ENCODE results near the gene SPRYD3. TPM values are rescaled to one million over a fixed set of nuclear protein-coding genes. Genes with fewer than 3 reads are reported as not detected.

Gene SPRYD3
- total RNA-seq, 1 experiment from 2014 or later = 47.5 TPM

DNA sequence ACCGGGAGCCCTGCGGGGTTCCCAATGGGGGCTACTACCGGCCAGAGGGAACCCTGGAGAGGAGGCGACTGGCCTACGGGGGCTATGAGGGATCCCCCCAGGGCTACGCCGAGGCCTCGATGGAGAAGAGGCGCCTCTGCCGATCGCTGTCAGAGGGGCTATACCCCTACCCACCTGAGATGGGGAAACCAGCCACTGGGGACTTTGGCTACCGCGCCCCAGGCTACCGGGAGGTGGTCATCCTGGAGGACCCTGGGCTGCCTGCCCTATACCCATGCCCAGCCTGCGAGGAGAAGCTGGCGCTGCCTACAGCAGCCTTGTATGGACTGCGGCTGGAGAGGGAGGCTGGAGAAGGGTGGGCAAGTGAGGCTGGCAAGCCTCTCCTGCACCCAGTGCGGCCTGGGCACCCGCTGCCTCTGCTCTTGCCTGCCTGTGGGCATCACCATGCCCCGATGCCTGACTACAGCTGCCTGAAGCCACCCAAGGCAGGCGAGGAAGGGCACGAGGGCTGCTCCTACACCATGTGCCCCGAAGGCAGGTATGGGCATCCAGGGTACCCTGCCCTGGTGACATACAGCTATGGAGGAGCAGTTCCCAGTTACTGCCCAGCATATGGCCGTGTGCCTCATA, 19.6 kb downstream of the SPRYD3 start (continued):
- TF ChIP-seq, protein P1, sequence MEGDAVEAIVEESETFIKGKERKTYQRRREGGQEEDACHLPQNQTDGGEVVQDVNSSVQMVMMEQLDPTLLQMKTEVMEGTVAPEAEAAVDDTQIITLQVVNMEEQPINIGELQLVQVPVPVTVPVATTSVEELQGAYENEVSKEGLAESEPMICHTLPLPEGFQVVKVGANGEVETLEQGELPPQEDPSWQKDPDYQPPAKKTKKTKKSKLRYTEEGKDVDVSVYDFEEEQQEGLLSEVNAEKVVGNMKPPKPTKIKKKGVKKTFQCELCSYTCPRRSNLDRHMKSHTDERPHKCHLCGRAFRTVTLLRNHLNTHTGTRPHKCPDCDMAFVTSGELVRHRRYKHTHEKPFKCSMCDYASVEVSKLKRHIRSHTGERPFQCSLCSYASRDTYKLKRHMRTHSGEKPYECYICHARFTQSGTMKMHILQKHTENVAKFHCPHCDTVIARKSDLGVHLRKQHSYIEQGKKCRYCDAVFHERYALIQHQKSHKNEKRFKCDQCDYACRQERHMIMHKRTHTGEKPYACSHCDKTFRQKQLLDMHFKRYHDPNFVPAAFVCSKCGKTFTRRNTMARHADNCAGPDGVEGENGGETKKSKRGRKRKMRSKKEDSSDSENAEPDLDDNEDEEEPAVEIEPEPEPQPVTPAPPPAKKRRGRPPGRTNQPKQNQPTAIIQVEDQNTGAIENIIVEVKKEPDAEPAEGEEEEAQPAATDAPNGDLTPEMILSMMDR (IDR thresholded peaks at IDR 0.05 in 2 of 3, conservative IDR thresholded peaks at IDR 0.05 in 1 of 3; ENCODE audit: borderline replicate concordance in 1 of 3, insufficient read depth in 1 of 3, low read depth in 2 of 3, low read length in 2 of 3) = no peak
- TF ChIP-seq, protein P2, sequence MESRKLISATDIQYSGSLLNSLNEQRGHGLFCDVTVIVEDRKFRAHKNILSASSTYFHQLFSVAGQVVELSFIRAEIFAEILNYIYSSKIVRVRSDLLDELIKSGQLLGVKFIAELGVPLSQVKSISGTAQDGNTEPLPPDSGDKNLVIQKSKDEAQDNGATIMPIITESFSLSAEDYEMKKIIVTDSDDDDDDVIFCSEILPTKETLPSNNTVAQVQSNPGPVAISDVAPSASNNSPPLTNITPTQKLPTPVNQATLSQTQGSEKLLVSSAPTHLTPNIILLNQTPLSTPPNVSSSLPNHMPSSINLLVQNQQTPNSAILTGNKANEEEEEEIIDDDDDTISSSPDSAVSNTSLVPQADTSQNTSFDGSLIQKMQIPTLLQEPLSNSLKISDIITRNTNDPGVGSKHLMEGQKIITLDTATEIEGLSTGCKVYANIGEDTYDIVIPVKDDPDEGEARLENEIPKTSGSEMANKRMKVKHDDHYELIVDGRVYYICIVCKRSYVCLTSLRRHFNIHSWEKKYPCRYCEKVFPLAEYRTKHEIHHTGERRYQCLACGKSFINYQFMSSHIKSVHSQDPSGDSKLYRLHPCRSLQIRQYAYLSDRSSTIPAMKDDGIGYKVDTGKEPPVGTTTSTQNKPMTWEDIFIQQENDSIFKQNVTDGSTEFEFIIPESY (IDR thresholded peaks at IDR 0.05; ENCODE audit: extremely low read depth, insufficient replicate concordance, low read length) = no peak
- TF ChIP-seq, protein P3, sequence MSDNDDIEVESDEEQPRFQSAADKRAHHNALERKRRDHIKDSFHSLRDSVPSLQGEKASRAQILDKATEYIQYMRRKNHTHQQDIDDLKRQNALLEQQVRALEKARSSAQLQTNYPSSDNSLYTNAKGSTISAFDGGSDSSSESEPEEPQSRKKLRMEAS (IDR thresholded peaks at IDR 0.05) = no peak
- no peak for TF ChIP-seq JUND (IDR thresholded peaks at IDR 0.05)
- TF ChIP-seq POLR2A (IDR thresholded peaks at IDR 0.05; ENCODE audit: borderline replicate concordance, extremely low read depth, insufficient read depth, insufficient read length) = no peak
- no peak for TF ChIP-seq ELF1 (IDR thresholded peaks at IDR 0.05; ENCODE audit: borderline replicate concordance, low read depth)
- no peak for TF ChIP-seq FOSL1 (IDR thresholded peaks at IDR 0.05; ENCODE audit: low read depth)

DNA sequence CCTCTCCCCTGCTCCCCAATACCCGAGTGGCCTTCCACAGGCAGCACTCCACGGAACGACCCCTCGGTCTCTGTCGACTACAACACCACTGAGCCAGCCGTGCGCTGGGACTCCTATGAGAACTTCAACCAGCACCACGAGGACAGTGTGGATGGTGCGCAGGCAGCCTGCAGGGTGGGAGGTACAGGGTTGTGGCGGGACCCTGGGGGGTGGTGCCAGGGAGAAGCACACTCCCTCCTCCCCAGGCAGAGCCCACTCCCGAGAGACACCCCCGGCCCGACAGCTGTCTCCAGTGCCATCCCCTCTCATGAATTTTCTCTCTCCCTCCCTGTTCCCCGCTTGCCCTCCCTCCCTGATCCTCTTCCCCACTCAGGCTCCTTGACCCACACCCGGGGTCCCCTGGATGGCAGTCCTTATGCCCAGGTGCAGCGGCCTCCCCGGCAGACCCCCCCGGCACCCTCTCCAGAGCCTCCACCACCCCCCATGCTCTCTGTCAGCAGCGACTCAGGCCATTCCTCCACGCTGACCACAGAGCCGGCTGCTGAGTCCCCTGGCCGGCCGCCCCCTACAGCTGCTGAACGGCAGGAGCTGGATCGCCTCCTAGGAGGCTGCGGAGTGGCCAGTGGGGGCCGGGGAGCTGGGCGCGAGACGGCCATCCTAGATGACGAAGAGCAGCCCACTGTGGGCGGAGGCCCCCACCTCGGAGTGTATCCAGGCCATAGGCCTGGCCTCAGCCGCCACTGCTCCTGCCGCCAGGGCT, 20.3 kb downstream of the SPRYD3 start:
- BruUV-seq (replicated peaks) = no TSS peak
- Histone ChIP-seq H3K27ac (ENCODE audit: low read depth, low read length) (no peak overlapping the region), H3K9me3 (ENCODE audit: control insufficient read depth in 1 of 2, insufficient read depth in 1 of 2, low read depth in 1 of 2, low read length in 2 of 2) (no peaks in the 10 kb centered on the region), H3K4me2 (ENCODE audit: low read length) (no peak overlapping the region), H3K4me3 (replicated peaks in 1 of 2; ENCODE audit: low read depth in 1 of 2, low read length in 2 of 2) (no peak overlapping the region), H3K79me2 (ENCODE audit: insufficient read depth, low read length) (no peaks in the 10 kb centered on the region), H3K9me2 (ENCODE audit: insufficient read depth) (no peaks in the 10 kb centered on the region), H3K36me3 (ENCODE audit: control insufficient read depth in 1 of 2, insufficient read depth in 2 of 2, low read length in 2 of 2) (peaks cover 0 to 7% of the 10 kb centered on the region in 2 experiments; a peak in 1 of 4 replicates), H2AFZ (ENCODE audit: low read depth, low read length, poor library complexity, severe bottlenecking) (no peak overlapping the region), H3K27me3 (ENCODE audit: insufficient read depth, low read length) (no peaks in the 10 kb centered on the region), H3K4me1 (ENCODE audit: control insufficient read depth in 1 of 2, insufficient read depth in 2 of 2, low read length in 2 of 2) (peaks cover 22 to 36% of the 10 kb centered on the region in 2 experiments), H3K9ac (ENCODE audit: low read length) (no peak overlapping the region), H4K20me1 (ENCODE audit: insufficient read depth) (peaks cover 3% of the 10 kb centered on the region; the same call in 1 of the 2 replicates)
- DNase-seq (ENCODE audit: low read depth, low spot score) = no peak
- ChIA-PET CTCF (no interaction called here), RAD21 (ENCODE audit: low non-redundant PET in 1 of 2, low total read pairs in 2 of 2, uncharacterized antibody in 2 of 2, unreplicated experiment in 2 of 2) (no interaction called here), POLR2A (no interaction called here)
- intact Hi-C loops (cut with micrococcal nuclease) = no loop called here
- no peak for ATAC-seq
- TF ChIP-seq CEBPB (IDR thresholded peaks at IDR 0.05; ENCODE audit: low read depth) = no peak
- TF ChIP-seq FOSL1 (IDR thresholded peaks at IDR 0.05; ENCODE audit: low read depth) = no peak
- TF ChIP-seq SRF (IDR thresholded peaks at IDR 0.05; ENCODE audit: low read depth) = no peak
- TF ChIP-seq, protein P4, sequence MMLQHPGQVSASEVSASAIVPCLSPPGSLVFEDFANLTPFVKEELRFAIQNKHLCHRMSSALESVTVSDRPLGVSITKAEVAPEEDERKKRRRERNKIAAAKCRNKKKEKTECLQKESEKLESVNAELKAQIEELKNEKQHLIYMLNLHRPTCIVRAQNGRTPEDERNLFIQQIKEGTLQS (IDR thresholded peaks at IDR 0.05) = no peak
- TF ChIP-seq YY1 (IDR thresholded peaks at IDR 0.05; ENCODE audit: extremely low read depth, insufficient replicate concordance, low read depth, low read length) = no peak
- no peak for TF ChIP-seq TCF7L2 (IDR thresholded peaks at IDR 0.05; ENCODE audit: borderline replicate concordance, extremely low read depth, insufficient read depth, insufficient read length)
- TF ChIP-seq JUND (IDR thresholded peaks at IDR 0.05) = no peak
- TF ChIP-seq EZH2phosphoT487 (IDR thresholded peaks at IDR 0.05; ENCODE audit: borderline replicate concordance) = no peak
- TF ChIP-seq SP1 (IDR thresholded peaks at IDR 0.05; ENCODE audit: low read depth) = no peak
- no peak for TF ChIP-seq EZH2 (IDR thresholded peaks at IDR 0.05)
